Keratinocyte (primary cell): ENCODE data around the gene UCN2. TPM values are rescaled to one million over a fixed set of nuclear protein-coding genes. Genes with fewer than 3 reads are reported as not detected.

Source experiments
- DNase-seq: peaks from one replicate; pipeline ENCODE4 v3.0.0-alpha.2; 2011; ENCODE audit warnings: low read depth, missing footprints, low spot score
- FAIRE-seq: peaks from 2 replicates; lab custom pipeline; 2011; peaks lifted over from hg19 to GRCh38; lab: Jason Lieb, UNC
- H2AFZ ChIP-seq: 2 replicates; pipeline ENCODE4 v1.6.0; 2012; ENCODE audit warnings: low read length, control low read depth, inconsistent platforms; ENCODE audit not compliant: control insufficient read depth
- H3K27ac ChIP-seq: 2 replicates; pipeline ENCODE4 v1.5.1; 2011; ENCODE audit warnings: low read length; ENCODE audit not compliant: control insufficient read depth, insufficient read depth
- H3K27me3 ChIP-seq: 3 replicates; pipeline ENCODE4 v1.6.0; 2011; ENCODE audit warnings: low read length; ENCODE audit not compliant: control insufficient read depth, insufficient read depth; ENCODE audit errors: extremely low read depth
- H3K36me3 ChIP-seq, 2 experiments: 2 replicates in 1 of 2; 3 replicates in 1 of 2; pipeline ENCODE4 v1.5.1; 2011; ENCODE audit warnings: low read length in 2 of 2, mild to moderate bottlenecking in 1 of 2; ENCODE audit not compliant: control insufficient read depth in 2 of 2, insufficient read depth in 2 of 2; ENCODE audit errors: extremely low read depth in 1 of 2
- H3K4me1 ChIP-seq: 3 replicates; pipeline ENCODE4 v1.5.1; 2011; ENCODE audit warnings: low read length; ENCODE audit not compliant: control insufficient read depth, insufficient read depth; ENCODE audit errors: extremely low read depth
- H3K4me2 ChIP-seq: 3 replicates; pipeline ENCODE4 v1.6.0; 2011; ENCODE audit warnings: low read depth, low read length; ENCODE audit not compliant: control insufficient read depth, insufficient read depth; ENCODE audit errors: extremely low read depth
- H3K4me3 ChIP-seq, 3 experiments: fragments of 200-600 bp in 1 of 3; sonication (generic) in 1 of 3; 2 replicates in 2 of 3; 3 replicates in 1 of 3; pipeline ENCODE4 v1.5.1; 2011 to 2016; ENCODE audit warnings: low read length in 3 of 3, mild to moderate bottlenecking in 3 of 3, control low read depth in 2 of 3, inconsistent platforms in 1 of 3, low read depth in 1 of 3, mixed read lengths in 1 of 3, mixed run types in 1 of 3, moderate library complexity in 1 of 3; ENCODE audit not compliant: control insufficient read depth in 2 of 3, insufficient read depth in 2 of 3; ENCODE audit errors: extremely low read depth in 1 of 3
- H3K79me2 ChIP-seq: 2 replicates; pipeline ENCODE4 v1.6.0; 2012; ENCODE audit warnings: low read length; ENCODE audit not compliant: control insufficient read depth, insufficient read depth
- H3K9ac ChIP-seq: 3 replicates; pipeline ENCODE4 v1.6.0; 2011; ENCODE audit warnings: low read length; ENCODE audit not compliant: control insufficient read depth, insufficient read depth; ENCODE audit errors: extremely low read depth
- H3K9me1 ChIP-seq: 3 replicates; pipeline ENCODE4 v1.6.0; 2011; ENCODE audit warnings: low read length; ENCODE audit not compliant: control insufficient read depth, insufficient read depth; ENCODE audit errors: extremely low read depth
- H3K9me3 ChIP-seq: 2 replicates; pipeline ENCODE4 v1.5.1; 2012; ENCODE audit warnings: low read depth, low read length; ENCODE audit not compliant: control insufficient read depth
- H4K20me1 ChIP-seq: 3 replicates; pipeline ENCODE4 v1.6.0; 2011; ENCODE audit warnings: low read length; ENCODE audit not compliant: control insufficient read depth, insufficient read depth; ENCODE audit errors: extremely low read depth
- CTCF ChIP-seq, 3 experiments: IDR thresholded peaks in 1 of 3; conservative IDR thresholded peaks in 1 of 3; optimal IDR thresholded peaks in 1 of 3; 2 replicates in 2 of 3; 3 replicates in 1 of 3; pipeline versions ENCODE3 to v1.5.1; 2011; ENCODE audit warnings: low read length in 3 of 3, mild to moderate bottlenecking in 3 of 3, moderate library complexity in 2 of 3, control low read depth in 1 of 3, inconsistent platforms in 1 of 3; ENCODE audit not compliant: insufficient read depth in 2 of 3; ENCODE audit errors: extremely low read depth in 1 of 3
- EZH2 ChIP-seq: IDR thresholded peaks from one replicate; pipeline ENCODE4 v1.6.1; 2012; ENCODE audit warnings: inconsistent platforms, mild to moderate bottlenecking, low read length, moderate library complexity
- dilution Hi-C: fragments of 300-500 bp; cut with MboI; formaldehyde crosslinking; loops from one replicate; pipeline ENCODE4 v1.7.0; 2020; ENCODE audit warnings: low sequenced_read_pairs; ENCODE audit not compliant: extremely low pct_ligation_motif_present
- polyA plus RNA-seq, 5 experiments: library from polyadenylated mRNA; depleted of rRNA in 3 of 5; stranded (reverse) in 3 of 5; stranded (forward) in 1 of 5; unstranded in 1 of 5; fragments of >200 nt; gene quantifications; 1 replicate in 1 of 5; 2 replicates in 3 of 5; 3 replicates in 1 of 5; pipeline versions ENCODE4 v1.2.1 to v1.2.3, GENCODE V29; 2011 to 2012; ENCODE audit warnings: missing spikeins in 2 of 5, low read depth in 1 of 5, low replicate concordance in 1 of 5

UCN2 gene
- polyA plus RNA-seq, 1 donor (not counting 4 experiments of a cell fraction or from before 2014, with no cell fraction given) = 5.7 TPM

DNA sequence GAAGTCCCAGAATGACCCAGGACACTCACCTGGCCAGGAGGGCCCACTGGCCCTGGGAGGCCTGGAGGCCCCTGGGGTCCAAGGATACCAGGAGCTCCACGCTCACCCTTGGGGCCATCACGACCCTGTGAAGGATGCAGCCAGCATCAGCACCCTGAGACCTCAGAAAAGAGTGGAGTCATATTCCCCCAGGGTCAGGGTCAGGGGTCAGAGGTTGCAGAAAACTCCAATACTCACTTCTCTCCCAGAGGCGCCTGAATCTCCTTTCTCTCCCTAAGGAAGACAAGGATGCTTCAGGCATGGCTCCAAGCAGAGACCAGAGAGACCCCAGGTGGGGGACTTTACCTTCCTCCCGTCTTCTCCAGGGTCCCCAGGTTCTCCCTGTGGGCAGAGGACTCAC lies 13.1 kb upstream of the UCN2 start:
- dilution Hi-C loops = no loop called here
- H4K20me1 ChIP-seq = peaks cover 13% of the 10 kb centered on the region
- DNase-seq (no peak), FAIRE-seq (no peak)
- no peak overlapping the region for H2AFZ ChIP-seq
- peaks cover 28% of the 10 kb centered on the region for H3K79me2 ChIP-seq
- H3K9ac ChIP-seq = no peak overlapping the region
- H3K36me3 ChIP-seq = peaks cover 74 to 81% of the 10 kb centered on the region in 2 experiments
- no peak overlapping the region for H3K4me3 ChIP-seq
- no peaks in the 10 kb centered on the region for H3K9me3 ChIP-seq
- H3K9me1 ChIP-seq = no peaks in the 10 kb centered on the region
- TF ChIP-seq EZH2 = no peak
- TF ChIP-seq CTCF (optimal IDR thresholded peaks at IDR 0.05 in 1 of 3, IDR thresholded peaks at IDR 0.05 in 1 of 3, conservative IDR thresholded peaks at IDR 0.05 in 1 of 3; ENCODE audit: extremely low read depth in 1 of 3, insufficient read depth in 2 of 3, low read length in 3 of 3) = no peak
- no peak overlapping the region for H3K4me2 ChIP-seq
- no peaks in the 10 kb centered on the region for H3K4me1 ChIP-seq
- H3K27me3 ChIP-seq = no peaks in the 10 kb centered on the region
- H3K27ac ChIP-seq = no peak overlapping the region

DNA sequence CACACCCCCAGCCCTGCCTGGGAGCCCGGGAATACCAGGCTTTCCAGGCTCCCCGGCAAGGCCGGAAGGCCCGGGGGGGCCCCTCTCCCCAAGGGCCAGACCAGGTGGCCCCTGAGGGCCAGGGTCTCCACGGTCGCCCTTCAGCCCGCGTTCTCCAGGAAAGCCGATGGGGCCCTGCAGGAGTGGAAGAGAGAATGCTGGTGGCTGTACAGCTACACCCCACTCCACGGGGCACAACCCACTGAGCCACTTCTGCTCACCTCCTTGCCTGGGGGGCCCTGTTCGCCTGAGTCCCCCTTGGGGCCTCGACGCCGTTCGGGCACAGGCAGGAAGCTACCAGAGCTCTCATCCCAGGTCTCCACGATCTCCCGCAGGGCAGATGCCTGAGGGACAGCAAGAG lies 11.8 kb upstream of the UCN2 start:
- Histone ChIP-seq H3K9me3 (no peaks in the 10 kb centered on the region), H3K4me3 (no peak overlapping the region)
- no peak for FAIRE-seq

More for the DNA sequence above, 11.8 kb upstream of the UCN2 start:
- Histone ChIP-seq H3K27ac (no peak overlapping the region), H4K20me1 (peaks cover 7% of the 10 kb centered on the region), H3K9me1 (no peaks in the 10 kb centered on the region), H3K27me3 (no peaks in the 10 kb centered on the region), H3K36me3 (peaks cover 70 to 79% of the 10 kb centered on the region in 2 experiments), H3K9ac (no peak overlapping the region), H3K79me2 (peaks cover 23% of the 10 kb centered on the region), H3K4me2 (no peak overlapping the region), H3K4me1 (no peaks in the 10 kb centered on the region), H2AFZ (no peak overlapping the region)
- TF ChIP-seq CTCF (optimal IDR thresholded peaks at IDR 0.05 in 1 of 3, IDR thresholded peaks at IDR 0.05 in 1 of 3, conservative IDR thresholded peaks at IDR 0.05 in 1 of 3; ENCODE audit: extremely low read depth in 1 of 3, insufficient read depth in 2 of 3, low read length in 3 of 3) (no peak), EZH2 (no peak)
- dilution Hi-C loops = no loop called here
- DNase-seq = no peak
